HFF-Myc (cell line): ENCODE results near the gene TANC1.

Source experiments
- DNase-seq: peaks from one replicate; pipeline ENCODE4 v3.0.0-alpha.2; 2011; ENCODE audit warnings: low read depth; ENCODE audit errors: extremely low read depth
- H3K4me3 ChIP-seq: replicated peaks from 2 replicates; pipeline ENCODE4 v1.5.1; 2011; ENCODE audit warnings: low read depth, mild to moderate bottlenecking, control low read depth, low read length
- TF ChIP-seq, protein P1 (sequence below): IDR thresholded peaks from 2 replicates; pipeline ENCODE4 v1.5.1; 2012; ENCODE audit warnings: mild to moderate bottlenecking, low read depth, low read length, control low read depth; ENCODE audit errors: missing control alignments

TANC1 gene

DNA sequence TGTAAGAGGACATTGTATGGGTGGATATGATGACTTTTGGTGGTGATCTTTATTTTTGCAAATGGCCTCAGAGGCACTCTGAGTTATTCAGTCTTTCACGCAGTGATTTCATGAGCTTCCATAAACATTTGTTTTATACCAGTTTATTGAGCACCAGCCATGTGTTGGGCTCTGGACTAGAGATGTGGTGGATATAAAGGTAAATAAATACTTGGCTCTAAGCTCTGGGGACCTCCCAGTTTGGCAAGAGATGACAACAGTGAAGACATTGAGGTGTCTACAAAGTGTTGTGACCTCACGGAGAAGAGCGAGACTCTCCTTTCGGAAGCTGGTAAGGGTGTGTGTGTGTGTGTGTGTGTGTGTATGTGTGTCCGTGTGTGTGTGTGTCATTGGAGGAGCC, 146.4 kb downstream of the TANC1 start:
- TF ChIP-seq, protein P1, sequence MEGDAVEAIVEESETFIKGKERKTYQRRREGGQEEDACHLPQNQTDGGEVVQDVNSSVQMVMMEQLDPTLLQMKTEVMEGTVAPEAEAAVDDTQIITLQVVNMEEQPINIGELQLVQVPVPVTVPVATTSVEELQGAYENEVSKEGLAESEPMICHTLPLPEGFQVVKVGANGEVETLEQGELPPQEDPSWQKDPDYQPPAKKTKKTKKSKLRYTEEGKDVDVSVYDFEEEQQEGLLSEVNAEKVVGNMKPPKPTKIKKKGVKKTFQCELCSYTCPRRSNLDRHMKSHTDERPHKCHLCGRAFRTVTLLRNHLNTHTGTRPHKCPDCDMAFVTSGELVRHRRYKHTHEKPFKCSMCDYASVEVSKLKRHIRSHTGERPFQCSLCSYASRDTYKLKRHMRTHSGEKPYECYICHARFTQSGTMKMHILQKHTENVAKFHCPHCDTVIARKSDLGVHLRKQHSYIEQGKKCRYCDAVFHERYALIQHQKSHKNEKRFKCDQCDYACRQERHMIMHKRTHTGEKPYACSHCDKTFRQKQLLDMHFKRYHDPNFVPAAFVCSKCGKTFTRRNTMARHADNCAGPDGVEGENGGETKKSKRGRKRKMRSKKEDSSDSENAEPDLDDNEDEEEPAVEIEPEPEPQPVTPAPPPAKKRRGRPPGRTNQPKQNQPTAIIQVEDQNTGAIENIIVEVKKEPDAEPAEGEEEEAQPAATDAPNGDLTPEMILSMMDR = no peak
- H3K4me3 ChIP-seq = no peak overlapping the region
- no peak for DNase-seq

DNA sequence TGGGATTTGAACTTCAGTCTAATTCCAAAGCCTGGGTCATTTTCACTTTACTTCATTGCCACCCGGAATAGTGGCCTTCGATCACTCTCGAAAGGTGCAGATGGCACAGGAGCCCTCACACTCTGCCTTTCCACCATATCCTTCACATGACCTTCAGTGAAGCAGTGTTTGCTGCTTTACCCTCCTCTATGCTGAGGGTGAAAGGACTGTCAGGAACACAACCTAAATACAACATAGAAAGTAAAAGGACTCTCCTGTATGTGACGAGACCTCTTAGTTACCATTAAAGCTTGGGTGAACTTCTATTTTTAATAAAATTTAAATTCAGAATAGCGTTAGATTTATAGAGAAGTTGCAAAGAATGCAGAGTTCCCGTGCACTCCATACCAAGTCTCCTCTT, 148.5 kb downstream of the TANC1 start:
- DNase-seq = no peak
- TF ChIP-seq, protein P1 = no peak
- H3K4me3 ChIP-seq = no peak overlapping the region

DNA sequence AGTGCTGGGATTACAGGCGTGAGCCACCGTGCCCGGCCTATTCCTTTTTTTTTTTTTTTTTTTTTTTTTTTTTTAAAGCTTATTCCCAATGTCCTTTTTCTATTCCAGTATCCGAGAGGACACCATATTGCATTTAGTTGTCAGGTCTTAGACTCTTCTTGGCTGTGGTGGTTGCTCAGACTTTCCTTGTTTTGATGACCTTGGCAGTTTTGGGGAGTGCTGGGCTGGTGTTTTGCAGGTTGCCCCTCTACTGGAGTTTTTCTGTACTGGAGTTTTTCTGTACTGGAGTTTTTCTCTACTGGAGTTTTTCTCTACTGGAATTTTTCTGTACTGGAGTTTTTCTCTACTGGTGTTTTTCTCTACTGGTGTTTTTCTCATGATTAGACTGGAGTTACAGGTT, 149.2 kb downstream of the TANC1 start:
- TF ChIP-seq, protein P1 = no peak
- no peak for DNase-seq
- no peak overlapping the region for H3K4me3 ChIP-seq

DNA sequence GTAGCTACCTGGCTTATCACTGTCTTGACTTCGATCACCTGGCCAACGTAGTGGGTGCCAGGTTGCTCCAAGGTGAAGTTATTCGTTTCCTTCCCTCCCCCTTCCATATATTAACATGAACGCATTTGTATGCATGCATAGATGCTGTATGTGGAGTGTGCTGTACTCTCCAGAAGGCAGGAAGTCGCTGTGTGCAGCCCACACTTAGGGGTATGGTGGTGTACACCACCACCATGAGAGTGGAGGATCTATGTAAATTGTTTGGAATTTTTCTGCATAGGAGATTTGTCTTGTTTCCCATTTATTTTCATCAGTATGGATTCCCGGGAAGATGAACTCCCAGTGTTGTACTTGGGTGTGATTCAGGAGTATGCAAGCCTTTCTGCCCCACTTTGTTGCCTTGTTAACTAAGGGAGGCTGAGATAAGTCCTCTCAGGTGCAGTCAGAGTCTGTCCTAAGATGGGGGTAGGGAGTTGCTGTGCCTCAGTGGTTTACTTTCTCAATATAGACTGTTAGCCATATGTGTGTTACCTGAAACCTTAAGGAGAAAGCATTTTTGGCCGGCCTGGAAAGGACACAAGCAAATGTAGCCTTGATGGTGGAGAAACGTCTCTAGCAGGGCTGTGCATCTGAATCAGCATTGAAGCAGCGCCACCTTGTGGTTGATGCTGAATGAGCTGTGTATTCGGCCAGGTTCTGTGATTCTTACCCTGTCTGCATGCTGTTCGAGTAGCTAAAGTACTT, 149.8 kb downstream of the TANC1 start:
- TF ChIP-seq, protein P1 = peak; percentile 95
- DNase-seq = peak; percentile 89
- H3K4me3 ChIP-seq = no peak overlapping the region

DNA sequence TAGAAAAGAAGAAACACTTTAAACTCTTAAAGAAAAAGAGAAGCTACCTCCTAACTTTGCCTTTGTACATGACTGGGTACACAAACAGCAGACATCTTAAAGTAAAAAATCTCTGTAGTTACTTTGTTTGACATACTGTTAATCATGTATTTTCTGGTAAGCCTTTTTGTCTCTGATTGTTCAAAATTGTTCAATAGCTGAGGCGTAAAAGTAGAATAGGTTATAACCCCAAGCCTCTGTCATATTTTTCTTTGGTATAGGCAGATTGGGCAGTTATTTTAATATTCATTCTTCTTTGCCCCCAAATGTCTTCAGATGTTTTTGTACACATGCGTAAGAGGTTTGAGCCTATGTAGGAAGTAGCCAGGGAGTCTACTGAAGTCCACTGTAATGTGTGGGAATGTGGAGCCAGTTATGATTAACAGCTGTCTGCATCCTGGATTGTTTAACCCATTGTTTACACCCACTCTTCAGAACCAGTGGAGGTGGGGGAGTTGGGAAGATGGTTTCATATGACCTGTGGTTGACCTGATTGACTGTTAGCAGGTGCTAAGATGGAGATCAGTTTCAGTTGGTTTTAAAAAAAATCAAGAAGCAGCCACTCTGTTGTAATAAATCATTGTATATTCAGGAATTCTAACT, 150.5 kb downstream of the TANC1 start:
- no peak for DNase-seq
- TF ChIP-seq, protein P1 = no peak
- no peak overlapping the region for H3K4me3 ChIP-seq

DNA sequence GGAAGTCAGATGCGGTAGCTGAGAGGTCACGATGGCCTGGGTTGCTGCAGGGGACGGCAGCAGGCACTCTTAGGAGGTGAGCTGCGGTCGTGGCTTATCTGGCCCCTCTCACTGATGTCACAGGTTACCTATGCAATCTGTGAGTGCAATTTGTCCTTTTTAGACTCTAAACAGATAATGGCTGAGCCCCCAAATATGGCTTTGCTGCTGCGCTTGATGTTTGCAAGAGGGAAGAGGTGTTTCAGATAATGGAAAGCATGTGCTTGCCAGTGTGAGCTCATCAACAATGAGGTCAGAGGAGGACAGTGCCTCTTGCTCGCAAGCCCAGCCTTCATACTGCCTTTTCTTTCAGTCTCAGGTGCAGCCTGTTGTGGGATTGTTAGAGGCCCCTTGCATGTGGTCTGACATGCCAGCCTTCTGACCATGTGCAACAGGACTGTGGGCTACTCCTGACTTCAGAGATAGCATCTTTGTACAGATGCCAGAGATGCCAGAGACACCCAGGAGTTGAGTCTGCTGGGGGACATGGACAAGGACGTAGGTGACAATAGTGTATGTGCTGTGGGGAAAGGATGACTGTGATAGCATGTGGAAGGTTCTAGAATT, 151.3 kb downstream of the TANC1 start:
- TF ChIP-seq, protein P1 = no peak
- DNase-seq = no peak
- no peak overlapping the region for H3K4me3 ChIP-seq
